Fibroblast of lung (primary cell): ENCODE measurements around the gene SLC27A4. TPM values are rescaled to one million over a fixed set of nuclear protein-coding genes. Genes with fewer than 3 reads are reported as not detected.

Source experiments
- DNase-seq, 2 donors: peaks; one replicate each; pipeline versions ENCODE4 v3.0.0 to v3.0.0-alpha.2; 2010; ENCODE audit warnings: low read depth in 2 of 2
- H2AFZ ChIP-seq: 2 replicates; pipeline ENCODE4 v1.5.1; 2012; ENCODE audit warnings: low read length, control low read depth, inconsistent platforms
- H3K27ac ChIP-seq: 2 replicates; pipeline ENCODE4 v1.5.1; 2011; ENCODE audit warnings: low read length, control low read depth; ENCODE audit not compliant: insufficient read depth
- H3K27me3 ChIP-seq: 2 replicates; pipeline ENCODE4 v1.5.1; 2011; ENCODE audit warnings: mild to moderate bottlenecking, low read length; ENCODE audit not compliant: control insufficient read depth, insufficient read depth
- H3K36me3 ChIP-seq: 2 replicates; pipeline ENCODE4 v1.5.1; 2011; ENCODE audit warnings: low read length; ENCODE audit not compliant: control insufficient read depth, insufficient read depth
- H3K4me1 ChIP-seq: 2 replicates; pipeline ENCODE4 v1.5.1; 2011; ENCODE audit warnings: low read length; ENCODE audit not compliant: control insufficient read depth, insufficient read depth; ENCODE audit errors: extremely low read depth
- H3K4me2 ChIP-seq: 2 replicates; pipeline ENCODE4 v1.5.1; 2011; ENCODE audit warnings: low read length, control low read depth; ENCODE audit not compliant: insufficient read depth; ENCODE audit errors: extremely low read depth
- H3K4me3 ChIP-seq, 4 experiments: fragments of 200-600 bp in 1 of 4; sonication (generic) in 1 of 4; replicated peaks in 1 of 4; 2 replicates each; pipeline ENCODE4 v1.5.1; 2011 to 2016; ENCODE audit warnings: low read length in 4 of 4, low read depth in 3 of 4, mild to moderate bottlenecking in 3 of 4, control low read depth in 2 of 4, inconsistent platforms in 1 of 4, mixed read lengths in 1 of 4; ENCODE audit not compliant: insufficient read depth in 1 of 4; ENCODE audit errors: control extremely low read depth in 1 of 4
- H3K79me2 ChIP-seq: 2 replicates; pipeline ENCODE4 v1.5.1; 2012; ENCODE audit warnings: mild to moderate bottlenecking, low read length, inconsistent platforms; ENCODE audit not compliant: control insufficient read depth, insufficient read depth
- H3K9ac ChIP-seq: 2 replicates; pipeline ENCODE4 v1.5.1; 2011; ENCODE audit warnings: mild to moderate bottlenecking, low read length, control low read depth; ENCODE audit not compliant: insufficient read depth
- H3K9me3 ChIP-seq: 2 replicates; pipeline ENCODE4 v1.5.1; 2012; ENCODE audit warnings: low read depth, low read length; ENCODE audit not compliant: control insufficient read depth, insufficient read depth
- H4K20me1 ChIP-seq: 2 replicates; pipeline ENCODE4 v1.5.1; 2011; ENCODE audit warnings: low read length; ENCODE audit not compliant: control insufficient read depth, insufficient read depth; ENCODE audit errors: extremely low read depth
- EZH2 ChIP-seq: IDR thresholded peaks from 2 replicates; pipeline ENCODE4 v1.5.1; 2012; ENCODE audit warnings: low read length, control low read depth, mild to moderate bottlenecking; ENCODE audit errors: missing control alignments
- polyA plus RNA-seq, 2 donors: library from polyadenylated mRNA; depleted of rRNA in 1 of 2; stranded (reverse) in 1 of 2; unstranded in 1 of 2; fragments of >200 nt; gene quantifications; 2 replicates each; pipeline ENCODE4 v1.2.1, GENCODE V29; 2011 to 2012; ENCODE audit warnings: missing spikeins in 1 of 2
- total RNA-seq: library from RNA; depleted of rRNA; stranded (reverse); fragments of >200 nt; gene quantifications from 2 replicates; pipeline ENCODE4 v1.2.1, GENCODE V29; 2014
- TF ChIP-seq, protein P1 (sequence below), 2 donors: IDR thresholded peaks in 1 of 2; conservative IDR thresholded peaks in 1 of 2; 1 replicate in 1 of 2; 2 replicates in 1 of 2; pipeline ENCODE4 v1.5.1; 2011 to 2012; ENCODE audit warnings: low read length in 2 of 2, control low read depth in 1 of 2, inconsistent platforms in 1 of 2, low read depth in 1 of 2, mild to moderate bottlenecking in 1 of 2

SLC27A4 gene
- total and polyA plus RNA-seq, 2 donors (not counting 1 experiment from before 2014, with no cell fraction given): 10.3 to 11.7 TPM

DNA sequence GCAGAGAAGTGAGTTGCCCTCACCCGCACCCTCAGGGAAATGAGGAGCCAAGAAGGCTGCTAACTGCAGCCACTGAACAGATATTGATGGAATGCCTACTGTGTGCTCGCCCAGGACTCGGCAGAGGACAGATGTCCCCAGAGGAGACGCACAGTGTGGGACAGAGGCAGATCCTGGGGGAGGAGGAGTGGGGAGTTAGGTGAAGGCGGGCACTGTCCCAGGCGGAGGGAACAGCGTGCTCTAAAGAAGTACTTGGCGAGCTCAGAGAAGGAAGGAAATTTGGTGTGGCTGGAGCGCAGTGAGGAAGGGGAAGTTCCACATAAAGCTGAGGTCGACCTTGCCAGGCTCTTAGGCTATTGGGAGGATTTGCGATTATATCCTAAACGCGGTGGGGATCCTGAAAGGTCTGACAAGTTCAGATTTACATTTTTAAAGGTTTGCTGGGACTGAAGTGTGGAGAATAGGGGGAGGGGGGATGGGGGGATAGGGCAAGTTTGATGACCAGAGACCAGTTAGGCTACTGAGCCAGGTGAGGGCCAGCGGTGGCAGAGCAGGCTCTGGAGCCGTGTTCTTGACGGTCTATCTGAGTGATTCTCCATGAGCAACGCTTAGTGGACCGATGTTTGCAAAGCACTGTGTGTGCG, 56.8 kb downstream of the SLC27A4 start:
- TF ChIP-seq, protein P1, sequence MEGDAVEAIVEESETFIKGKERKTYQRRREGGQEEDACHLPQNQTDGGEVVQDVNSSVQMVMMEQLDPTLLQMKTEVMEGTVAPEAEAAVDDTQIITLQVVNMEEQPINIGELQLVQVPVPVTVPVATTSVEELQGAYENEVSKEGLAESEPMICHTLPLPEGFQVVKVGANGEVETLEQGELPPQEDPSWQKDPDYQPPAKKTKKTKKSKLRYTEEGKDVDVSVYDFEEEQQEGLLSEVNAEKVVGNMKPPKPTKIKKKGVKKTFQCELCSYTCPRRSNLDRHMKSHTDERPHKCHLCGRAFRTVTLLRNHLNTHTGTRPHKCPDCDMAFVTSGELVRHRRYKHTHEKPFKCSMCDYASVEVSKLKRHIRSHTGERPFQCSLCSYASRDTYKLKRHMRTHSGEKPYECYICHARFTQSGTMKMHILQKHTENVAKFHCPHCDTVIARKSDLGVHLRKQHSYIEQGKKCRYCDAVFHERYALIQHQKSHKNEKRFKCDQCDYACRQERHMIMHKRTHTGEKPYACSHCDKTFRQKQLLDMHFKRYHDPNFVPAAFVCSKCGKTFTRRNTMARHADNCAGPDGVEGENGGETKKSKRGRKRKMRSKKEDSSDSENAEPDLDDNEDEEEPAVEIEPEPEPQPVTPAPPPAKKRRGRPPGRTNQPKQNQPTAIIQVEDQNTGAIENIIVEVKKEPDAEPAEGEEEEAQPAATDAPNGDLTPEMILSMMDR (conservative IDR thresholded peaks at IDR 0.05 in 1 of 2, IDR thresholded peaks at IDR 0.05 in 1 of 2; ENCODE audit: low read depth in 1 of 2, low read length in 2 of 2): no peak
- peak; percentile 84 for TF ChIP-seq EZH2
- H3K4me1 ChIP-seq: no peaks in the 10 kb centered on the region
- no peaks in the 10 kb centered on the region for H3K9me3 ChIP-seq
- H3K79me2 ChIP-seq: no peaks in the 10 kb centered on the region
- no peak overlapping the region for H3K27ac ChIP-seq
- H2AFZ ChIP-seq: no peak overlapping the region
- DNase-seq: no peak
- H3K9ac ChIP-seq: no peak overlapping the region
- peaks cover 2% of the 10 kb centered on the region for H3K36me3 ChIP-seq
- H3K4me2 ChIP-seq: no peak overlapping the region
- no peak overlapping the region for H3K4me3 ChIP-seq
- no peaks in the 10 kb centered on the region for H4K20me1 ChIP-seq
- H3K27me3 ChIP-seq: peaks cover 12% of the 10 kb centered on the region

DNA sequence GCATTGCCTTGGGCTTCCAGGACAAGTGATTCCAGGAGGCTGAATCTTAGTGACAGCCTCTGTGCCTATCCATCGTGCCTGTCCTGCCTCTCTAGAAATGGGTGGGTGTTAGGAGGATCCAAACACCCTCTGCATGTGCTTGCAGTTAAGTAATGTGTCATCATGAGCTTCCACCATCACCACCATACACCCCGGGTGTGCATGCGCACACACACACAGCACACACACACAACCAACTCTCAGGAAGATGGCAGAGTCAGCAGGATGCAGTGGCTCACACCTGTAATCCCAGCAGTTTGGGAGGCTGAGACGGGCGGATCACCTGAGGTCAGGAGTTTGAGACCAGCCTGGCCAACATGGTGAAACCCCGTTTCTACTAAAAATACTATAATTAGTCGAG, 57.5 kb downstream of the SLC27A4 start:
- Histone ChIP-seq H4K20me1 (no peaks in the 10 kb centered on the region), H3K9me3 (no peaks in the 10 kb centered on the region), H3K27ac (no peak overlapping the region), H3K36me3 (no peaks in the 10 kb centered on the region), H3K27me3 (peaks cover 12% of the 10 kb centered on the region), H3K4me2 (no peak overlapping the region), H2AFZ (no peak overlapping the region), H3K4me1 (no peaks in the 10 kb centered on the region), H3K9ac (no peak overlapping the region), H3K79me2 (no peaks in the 10 kb centered on the region), H3K4me3 (no peak overlapping the region)
- no peak for DNase-seq
- no peak for TF ChIP-seq EZH2
- TF ChIP-seq, protein P1 (conservative IDR thresholded peaks at IDR 0.05 in 1 of 2, IDR thresholded peaks at IDR 0.05 in 1 of 2; ENCODE audit: low read depth in 1 of 2, low read length in 2 of 2): no peak

DNA sequence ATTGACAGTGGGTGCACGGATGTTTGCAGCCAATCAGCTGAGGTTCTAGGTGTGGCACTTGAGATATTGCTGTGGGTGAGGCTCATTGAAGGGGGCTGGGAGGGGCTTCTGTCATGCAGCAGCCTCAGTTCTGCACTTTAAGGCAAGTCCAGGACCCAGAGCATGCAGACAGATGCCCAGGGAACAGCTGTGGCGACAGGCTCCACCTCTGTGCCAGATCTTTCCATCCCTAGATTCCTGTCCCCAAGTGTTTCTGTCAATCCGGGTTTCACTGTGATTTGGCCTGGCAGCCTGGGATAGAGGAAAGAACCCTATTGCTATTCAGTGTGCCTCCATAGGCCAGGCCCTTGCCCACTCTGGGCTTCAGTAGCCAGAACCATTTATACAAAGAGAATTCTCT, 59.5 kb downstream of the SLC27A4 start:
- no peak for DNase-seq
- H3K4me2 ChIP-seq: no peak overlapping the region
- H3K4me3 ChIP-seq: no peak overlapping the region
- H3K9me3 ChIP-seq: no peaks in the 10 kb centered on the region
- TF ChIP-seq EZH2: no peak
- TF ChIP-seq, protein P1 (conservative IDR thresholded peaks at IDR 0.05 in 1 of 2, IDR thresholded peaks at IDR 0.05 in 1 of 2; ENCODE audit: low read depth in 1 of 2, low read length in 2 of 2): no peak
- peaks cover 12% of the 10 kb centered on the region for H3K27me3 ChIP-seq
- no peaks in the 10 kb centered on the region for H4K20me1 ChIP-seq
- no peaks in the 10 kb centered on the region for H3K36me3 ChIP-seq
- H3K9ac ChIP-seq: no peak overlapping the region
- H3K27ac ChIP-seq: no peak overlapping the region
- no peaks in the 10 kb centered on the region for H3K79me2 ChIP-seq
- no peaks in the 10 kb centered on the region for H3K4me1 ChIP-seq
- no peak overlapping the region for H2AFZ ChIP-seq
